HG02943 (cell line): ENCODE data around the gene SUMF2.
"Not testable (repeated sequence)": the region's sequence is repeated elsewhere in the genome, so short reads cannot be mapped to it uniquely, and the experiment has no call there.

Source experiments
- ATAC-seq: cut with Tn5 transposase; IDR thresholded peaks from one replicate; pipeline ENCODE4 v1.9.1; 2021; ENCODE audit warnings: mild to moderate bottlenecking, low read depth, moderate library complexity; ENCODE audit not compliant: unreplicated experiment

The SUMF2 gene

GRCh38 chr7:56104138-56104537 is 40.1 kb downstream of the SUMF2 start:
- not testable (repeated sequence) for ATAC-seq

GRCh38 chr7:56105508-56105907 is 41.4 kb downstream of the SUMF2 start:
- ATAC-seq: no peak

- peak; percentile 100 for ATAC-seq
Measured at GRCh38 chr7:56106108-56107073, 42.3 kb downstream of the SUMF2 start, which contains the start of gene CHCHD2. Gene CHCHD2 (minus strand): TSS chr7:56106476. CDS start chr7:56106413, 63 bp downstream.

- no peak for ATAC-seq
Measured at GRCh38 chr7:56107954-56108258, 43.8 kb downstream of the SUMF2 start.

- no peak for ATAC-seq
Measured at GRCh38 chr7:56110611-56111010, 46.5 kb downstream of the SUMF2 start.

GRCh38 chr7:56112244-56112643 is 48.2 kb downstream of the SUMF2 start:
- not testable (repeated sequence) for ATAC-seq

GRCh38 chr7:56115852-56116538 is 51.9 kb downstream of the SUMF2 start, which contains the start of gene NUPR2:
Gene NUPR2 (minus strand): TSS chr7:56116417. CDS start chr7:56116314, 103 bp downstream.
- ATAC-seq: no peak

- ATAC-seq: no peak
Measured at GRCh38 chr7:56121440-56121839, 57.4 kb downstream of the SUMF2 start.

- no peak for ATAC-seq
Measured at GRCh38 chr7:56124981-56125380, 60.9 kb downstream of the SUMF2 start.

GRCh38 chr7:56125831-56126230 is 61.7 kb downstream of the SUMF2 start:
- ATAC-seq: no peak

GRCh38 chr7:56127241-56127975 is 63.3 kb downstream of the SUMF2 start:
- no peak for ATAC-seq
